ENCODE measurements around the gene TMC7. TPM values are rescaled to one million over a fixed set of nuclear protein-coding genes. Genes with fewer than 3 reads are reported as not detected.

The TMC7 gene
- total RNA-seq, 3 donors from 2014 or later, result 0.64 to 1.3 (median 0.73) TPM

DNA sequence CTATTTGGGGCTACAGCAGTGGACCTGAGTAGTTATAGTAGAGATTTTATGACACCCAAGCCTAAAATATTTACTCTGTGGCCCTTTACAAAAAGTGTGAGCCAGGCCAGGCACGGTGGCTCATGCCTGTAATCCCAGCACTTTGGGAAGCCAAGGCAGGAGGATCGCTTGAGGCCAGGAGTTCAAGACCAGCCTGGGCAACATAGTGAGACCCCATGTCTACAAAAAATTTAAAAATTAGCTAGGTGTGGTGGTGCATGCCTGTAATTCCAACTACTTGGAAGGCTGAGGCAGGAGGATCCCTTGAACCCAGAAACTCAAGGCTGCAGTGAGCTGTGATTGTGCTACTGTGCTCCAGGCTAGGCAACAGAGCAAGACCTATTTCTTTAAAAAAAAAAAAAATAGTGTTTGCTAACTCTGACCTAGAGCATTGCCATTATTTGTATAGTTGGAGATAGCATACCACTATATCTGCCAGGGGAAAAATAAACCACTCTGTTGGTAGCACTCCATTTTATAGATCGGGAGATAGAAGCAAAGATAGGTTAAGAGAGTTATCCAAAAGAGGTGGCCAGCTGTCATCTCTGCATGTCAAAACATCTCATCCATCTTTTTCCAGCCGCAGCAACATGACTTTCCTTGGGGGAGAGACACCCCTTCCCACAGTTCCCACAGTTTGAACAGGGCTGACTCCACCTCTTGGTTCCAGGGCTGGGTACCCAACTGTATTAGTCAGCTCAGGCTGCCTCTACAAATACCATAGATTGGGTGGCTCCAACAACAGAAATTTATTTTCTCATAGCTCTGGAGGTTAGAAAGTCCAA, 127.0 kb downstream of the TMC7 start:
- Histone ChIP-seq H3K9me3 (no peaks in the 10 kb centered on the region), H3K4me3 (no peak overlapping the region), H3K27me3 (no peaks in the 10 kb centered on the region), H3K27ac (no peak overlapping the region), H3K36me3 (no peaks in the 10 kb centered on the region), H3K4me1 (peaks cover 4 to 8% of the 10 kb centered on the region in 2 donors)
- no peak for DNase-seq (ENCODE audit: low spot score in 2 of 2)
- TF ChIP-seq POLR2AphosphoS5 (IDR thresholded peaks at IDR 0.05) (no peak), POLR2A (IDR thresholded peaks at IDR 0.05) (no peak)
- TF ChIP-seq, protein P1, sequence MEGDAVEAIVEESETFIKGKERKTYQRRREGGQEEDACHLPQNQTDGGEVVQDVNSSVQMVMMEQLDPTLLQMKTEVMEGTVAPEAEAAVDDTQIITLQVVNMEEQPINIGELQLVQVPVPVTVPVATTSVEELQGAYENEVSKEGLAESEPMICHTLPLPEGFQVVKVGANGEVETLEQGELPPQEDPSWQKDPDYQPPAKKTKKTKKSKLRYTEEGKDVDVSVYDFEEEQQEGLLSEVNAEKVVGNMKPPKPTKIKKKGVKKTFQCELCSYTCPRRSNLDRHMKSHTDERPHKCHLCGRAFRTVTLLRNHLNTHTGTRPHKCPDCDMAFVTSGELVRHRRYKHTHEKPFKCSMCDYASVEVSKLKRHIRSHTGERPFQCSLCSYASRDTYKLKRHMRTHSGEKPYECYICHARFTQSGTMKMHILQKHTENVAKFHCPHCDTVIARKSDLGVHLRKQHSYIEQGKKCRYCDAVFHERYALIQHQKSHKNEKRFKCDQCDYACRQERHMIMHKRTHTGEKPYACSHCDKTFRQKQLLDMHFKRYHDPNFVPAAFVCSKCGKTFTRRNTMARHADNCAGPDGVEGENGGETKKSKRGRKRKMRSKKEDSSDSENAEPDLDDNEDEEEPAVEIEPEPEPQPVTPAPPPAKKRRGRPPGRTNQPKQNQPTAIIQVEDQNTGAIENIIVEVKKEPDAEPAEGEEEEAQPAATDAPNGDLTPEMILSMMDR (IDR thresholded peaks at IDR 0.05), result no peak
- intact Hi-C loops (cut with DNase I; ENCODE audit: low total_unique reads), result no loop called here

DNA sequence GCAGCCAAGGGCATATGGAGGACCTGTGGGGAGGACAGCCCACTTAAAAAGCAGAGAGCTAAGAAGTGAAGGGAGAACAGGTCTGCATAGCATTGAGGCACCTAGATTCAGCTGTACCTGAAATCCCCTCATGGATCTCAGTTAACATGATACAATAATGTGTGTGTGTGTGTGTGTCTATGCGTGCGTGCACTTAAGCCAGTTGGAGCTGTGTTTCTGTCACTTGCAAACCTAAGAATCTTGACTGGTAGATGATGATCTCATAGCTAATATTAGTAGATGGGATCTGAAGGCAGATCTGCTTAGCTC, 128.3 kb downstream of the TMC7 start:
- no peaks in the 10 kb centered on the region for H3K9me3 ChIP-seq
- peaks cover 15 to 17% of the 10 kb centered on the region in 2 donors for H3K4me1 ChIP-seq
- no peaks in the 10 kb centered on the region for H3K36me3 ChIP-seq
- H3K27me3 ChIP-seq, result no peaks in the 10 kb centered on the region
- H3K4me3 ChIP-seq, result no peak overlapping the region
- peak overlapping the region in 1 of 2 donors; percentile 94 for H3K27ac ChIP-seq
- intact Hi-C loops (cut with DNase I; ENCODE audit: low total_unique reads), result no loop called here
- DNase-seq (ENCODE audit: low spot score in 2 of 2), result no peak
- TF ChIP-seq, protein P1 (IDR thresholded peaks at IDR 0.05), result no peak
- no peak for TF ChIP-seq POLR2A (IDR thresholded peaks at IDR 0.05)
- no peak for TF ChIP-seq POLR2AphosphoS5 (IDR thresholded peaks at IDR 0.05)

Other genes starting within 250 kb of the TMC7 start
- 1,000 to 10,000 TPM; 2,031 to 3,077 (median 2,955) TPM for gene RPS15A, start 193.6 kb upstream of the TMC7 start, total RNA-seq
- 100 to 1,000 TPM; 199 to 368 (median 302) TPM for gene ARL6IP1, start 182.4 kb upstream of the TMC7 start, total RNA-seq
- 100 to 1,000 TPM; 107 to 132 (median 110) TPM for gene SMG1, start 57.5 kb upstream of the TMC7 start, total RNA-seq
- 10 to 100 TPM; 13.8 to 20.2 (median 16.4) TPM for gene COQ7, start 83.7 kb downstream of the TMC7 start, total RNA-seq
- gene ITPRIPL2, start 130.0 kb downstream of the TMC7 start, total RNA-seq, result 10 to 100 TPM; 36.1 to 66.6 (median 40.3) TPM
- gene SYT17, start 184.3 kb downstream of the TMC7 start, total RNA-seq, result 10 to 100 TPM in 1 of 3 donors, 1 to 10 TPM in 2; 1.9 to 11.9 (median 5.2) TPM

Measured in breast epithelium (tissue), 4 donors.